Endodermal cell (in vitro differentiated cells): Measurements from ENCODE around the gene GBF1. TPM values are rescaled to one million over a fixed set of nuclear protein-coding genes. Genes with fewer than 3 reads are reported as not detected.
"Not testable (repeated sequence)": the region's sequence is repeated elsewhere in the genome, so short reads cannot be mapped to it uniquely, and the experiment has no call there.

Experiments used
- DNase-seq: peaks from one replicate; pipeline ENCODE4 v3.0.0-alpha.2; 2017
- H3K27ac ChIP-seq: 2 replicates; pipeline ENCODE4 v1.5.1; 2013; ENCODE audit warnings: mild to moderate bottlenecking, low read depth, low read length, moderate library complexity
- H3K27me3 ChIP-seq: 2 replicates; pipeline ENCODE4 v1.6.1; 2013; ENCODE audit warnings: mild to moderate bottlenecking, low read length, moderate library complexity; ENCODE audit not compliant: insufficient read depth, control insufficient read depth, poor library complexity, severe bottlenecking
- H3K36me3 ChIP-seq: 2 replicates; pipeline ENCODE4 v1.7.0; 2013; ENCODE audit warnings: mild to moderate bottlenecking, low read length, moderate library complexity; ENCODE audit not compliant: control insufficient read depth, insufficient read depth
- H3K4me1 ChIP-seq: one replicate; pipeline ENCODE4 v1.7.0; 2013; ENCODE audit warnings: low read length; ENCODE audit not compliant: control insufficient read depth, insufficient read depth
- H3K4me3 ChIP-seq: 2 replicates; pipeline ENCODE4 v1.5.1; 2013; ENCODE audit warnings: mild to moderate bottlenecking, low read length, moderate library complexity
- H3K9ac ChIP-seq: 2 replicates; pipeline ENCODE4 v1.6.1; 2013; ENCODE audit warnings: mild to moderate bottlenecking, low read length, moderate library complexity; ENCODE audit not compliant: poor library complexity, severe bottlenecking; ENCODE audit errors: extremely low read depth
- H3K9me3 ChIP-seq: 2 replicates; pipeline ENCODE4 v1.6.1; 2013; ENCODE audit warnings: mild to moderate bottlenecking, low read length, moderate library complexity; ENCODE audit not compliant: control insufficient read depth
- H3K27ac Mint-ChIP-seq: 2 replicates; pipeline ENCODE4 v1.8.0; 2020; ENCODE audit warnings: mixed read lengths
- H3K27me3 Mint-ChIP-seq: 2 replicates; pipeline ENCODE4 v1.8.0; 2021; ENCODE audit warnings: mild to moderate bottlenecking, mixed read lengths; ENCODE audit not compliant: insufficient read depth
- H3K36me3 Mint-ChIP-seq: 2 replicates; pipeline ENCODE4 v1.8.0; 2020; ENCODE audit warnings: low read depth, mixed read lengths
- H3K4me1 Mint-ChIP-seq: 2 replicates; pipeline ENCODE4 v1.8.0; 2020; ENCODE audit warnings: mixed read lengths
- H3K4me3 Mint-ChIP-seq: 2 replicates; pipeline ENCODE4 v1.8.0; 2020; ENCODE audit warnings: mild to moderate bottlenecking, moderate library complexity, mixed read lengths
- H3K9me3 Mint-ChIP-seq: 2 replicates; pipeline ENCODE4 v1.8.0; 2020; ENCODE audit warnings: mild to moderate bottlenecking, mixed read lengths
- WGBS, 2 experiments: methylation state at CpG; one replicate each; pipeline versions ENCODE4 v1.1.5 to v1.1.7; 2013; ENCODE audit warnings: missing lambda C conversion rate in 2 of 2, mixed read lengths in 1 of 2; ENCODE audit not compliant: insufficient coverage in 1 of 2, insufficient read length in 1 of 2; 5-methylcytosine and 5-hydroxymethylcytosine counted together
- total RNA-seq, 2 donors: library from RNA; stranded (reverse); fragmentation: NEBNext Ultra II Directional in 1 of 2; extraction: Animal tissue kit (Norgen Biotek cat#: 25700) in 1 of 2; gene quantifications; 2 replicates in 1 of 2; 3 replicates in 1 of 2; pipeline ENCODE4 v1.2.1, GENCODE V29; 2021
- TF ChIP-seq, protein P1 (sequence below): fragments of 200-600 bp; sonication (generic); conservative IDR thresholded peaks from 2 replicates; pipeline ENCODE4 v1.5.0; 2021; ENCODE audit warnings: antibody characterized with exemption, mild to moderate bottlenecking

Gene GBF1
- total RNA-seq, 2 donors from 2014 or later: 31.1 to 31.4 TPM

DNA sequence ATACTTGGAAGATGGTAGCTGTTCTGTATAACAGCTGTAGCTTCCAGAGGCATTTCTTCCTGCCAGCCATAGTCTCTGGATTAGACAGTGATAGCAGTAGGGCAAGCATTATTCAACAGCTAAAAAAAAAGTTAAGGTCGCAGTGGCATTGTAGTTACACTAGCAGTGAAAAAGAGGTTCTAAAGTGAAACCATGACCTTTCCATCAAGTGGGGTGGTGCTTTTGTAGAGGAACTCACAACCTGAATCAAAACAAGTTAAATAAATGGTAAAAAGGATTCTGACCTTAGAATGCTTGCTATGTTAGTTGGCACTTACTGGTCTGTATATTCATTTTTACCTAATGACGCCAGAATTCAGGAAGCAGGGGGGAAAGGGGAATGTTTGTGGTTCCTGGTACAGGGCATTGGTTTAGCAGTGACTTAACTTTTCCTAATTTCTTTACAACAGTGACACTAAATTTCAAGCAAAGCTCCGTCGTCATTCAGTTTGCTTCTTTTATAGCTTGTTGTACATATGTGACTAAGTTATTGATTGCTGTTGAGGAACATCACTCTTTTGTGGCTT is 55.0 kb downstream of the GBF1 start:
- peaks cover 22% of the 10 kb centered on the region for H3K36me3 Mint-ChIP-seq

DNA sequence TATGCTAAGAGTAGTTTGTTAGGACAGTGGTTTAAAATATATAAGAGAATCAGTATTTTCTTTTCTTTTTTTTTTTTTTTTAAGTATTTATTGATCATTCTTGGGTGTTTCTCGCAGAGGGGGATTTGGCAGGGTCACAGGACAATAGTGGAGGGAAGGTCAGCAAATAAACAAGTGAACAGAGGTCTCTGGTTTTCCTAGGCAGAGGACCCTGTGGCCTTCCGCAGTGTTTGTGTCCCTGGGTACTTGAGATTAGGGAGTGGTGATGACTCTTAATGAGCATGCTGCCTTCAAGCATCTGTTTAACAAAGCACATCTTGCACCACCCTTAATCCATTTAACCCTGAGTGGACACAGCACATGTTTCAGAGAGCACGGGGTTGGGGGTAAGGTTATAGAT is 55.6 kb downstream of the GBF1 start:
- not testable (repeated sequence) for H3K27ac ChIP-seq, H3K27ac Mint-ChIP-seq, DNase-seq, H3K4me1 ChIP-seq, H3K4me3 Mint-ChIP-seq, H3K4me1 Mint-ChIP-seq, H3K27me3 Mint-ChIP-seq, H3K4me3 ChIP-seq, H3K27me3 ChIP-seq, H3K36me3 ChIP-seq, H3K9ac ChIP-seq
- WGBS, 2 experiments: 85% methylated on average over 1 of the region's 3 CpGs; no CpG with 5 or more reads in 1 of the 2 experiments
- Mint-ChIP-seq H3K9me3 (peaks cover 16% of the 10 kb centered on the region), H3K36me3 (peaks cover 22% of the 10 kb centered on the region)
- H3K9me3 ChIP-seq: peaks cover 21% of the 10 kb centered on the region

More for the DNA sequence above, 55.0 kb downstream of the GBF1 start:
- Mint-ChIP-seq H3K27me3 (no peaks in the 10 kb centered on the region), H3K27ac (no peak overlapping the region), H3K9me3 (peaks cover 16% of the 10 kb centered on the region), H3K4me1 (no peaks in the 10 kb centered on the region), H3K4me3 (no peak overlapping the region)
- TF ChIP-seq, protein P1, sequence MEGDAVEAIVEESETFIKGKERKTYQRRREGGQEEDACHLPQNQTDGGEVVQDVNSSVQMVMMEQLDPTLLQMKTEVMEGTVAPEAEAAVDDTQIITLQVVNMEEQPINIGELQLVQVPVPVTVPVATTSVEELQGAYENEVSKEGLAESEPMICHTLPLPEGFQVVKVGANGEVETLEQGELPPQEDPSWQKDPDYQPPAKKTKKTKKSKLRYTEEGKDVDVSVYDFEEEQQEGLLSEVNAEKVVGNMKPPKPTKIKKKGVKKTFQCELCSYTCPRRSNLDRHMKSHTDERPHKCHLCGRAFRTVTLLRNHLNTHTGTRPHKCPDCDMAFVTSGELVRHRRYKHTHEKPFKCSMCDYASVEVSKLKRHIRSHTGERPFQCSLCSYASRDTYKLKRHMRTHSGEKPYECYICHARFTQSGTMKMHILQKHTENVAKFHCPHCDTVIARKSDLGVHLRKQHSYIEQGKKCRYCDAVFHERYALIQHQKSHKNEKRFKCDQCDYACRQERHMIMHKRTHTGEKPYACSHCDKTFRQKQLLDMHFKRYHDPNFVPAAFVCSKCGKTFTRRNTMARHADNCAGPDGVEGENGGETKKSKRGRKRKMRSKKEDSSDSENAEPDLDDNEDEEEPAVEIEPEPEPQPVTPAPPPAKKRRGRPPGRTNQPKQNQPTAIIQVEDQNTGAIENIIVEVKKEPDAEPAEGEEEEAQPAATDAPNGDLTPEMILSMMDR: no peak
- Histone ChIP-seq H3K4me1 (no peaks in the 10 kb centered on the region), H3K27me3 (no peaks in the 10 kb centered on the region), H3K9me3 (peaks cover 21% of the 10 kb centered on the region), H3K36me3 (peaks cover 5% of the 10 kb centered on the region), H3K9ac (no peak overlapping the region), H3K4me3 (no peak overlapping the region), H3K27ac (no peak overlapping the region)
- DNase-seq: no peak
- 95 to 100% methylated on average over 2 to 4 of the region's 4 CpGs for WGBS, 2 experiments

DNA sequence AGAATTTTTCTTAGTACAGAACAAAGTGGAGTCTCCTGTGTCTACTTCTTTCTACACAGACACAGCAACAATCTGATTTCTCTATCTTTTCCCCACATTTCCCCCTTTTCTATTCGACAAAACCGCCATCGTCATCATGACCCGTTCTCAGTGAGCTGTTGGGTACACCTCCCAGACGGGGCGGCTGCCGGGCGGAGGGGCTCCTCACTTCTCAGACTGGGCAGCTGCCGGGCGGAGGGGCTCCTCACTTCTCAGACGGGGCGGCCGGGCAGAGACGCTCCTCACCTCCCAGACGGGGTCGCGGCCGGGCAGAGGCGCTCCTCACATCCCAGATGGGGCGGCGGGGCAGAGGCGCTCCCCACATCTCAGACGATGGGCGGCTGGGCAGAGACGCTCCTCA is 56.0 kb downstream of the GBF1 start:
- not testable (repeated sequence) for H3K36me3 ChIP-seq, H3K27ac ChIP-seq, H3K9ac ChIP-seq, H3K27me3 Mint-ChIP-seq, H3K4me1 Mint-ChIP-seq, DNase-seq, H3K4me1 ChIP-seq, H3K27me3 ChIP-seq, H3K4me3 Mint-ChIP-seq, H3K27ac Mint-ChIP-seq, H3K4me3 ChIP-seq
- Mint-ChIP-seq H3K36me3 (peaks cover 22% of the 10 kb centered on the region), H3K9me3 (peaks cover 16% of the 10 kb centered on the region)
- H3K9me3 ChIP-seq: peaks cover 21% of the 10 kb centered on the region
- 92 to 97% methylated on average over 6 to 10 of the region's 25 CpGs for WGBS, 2 experiments

DNA sequence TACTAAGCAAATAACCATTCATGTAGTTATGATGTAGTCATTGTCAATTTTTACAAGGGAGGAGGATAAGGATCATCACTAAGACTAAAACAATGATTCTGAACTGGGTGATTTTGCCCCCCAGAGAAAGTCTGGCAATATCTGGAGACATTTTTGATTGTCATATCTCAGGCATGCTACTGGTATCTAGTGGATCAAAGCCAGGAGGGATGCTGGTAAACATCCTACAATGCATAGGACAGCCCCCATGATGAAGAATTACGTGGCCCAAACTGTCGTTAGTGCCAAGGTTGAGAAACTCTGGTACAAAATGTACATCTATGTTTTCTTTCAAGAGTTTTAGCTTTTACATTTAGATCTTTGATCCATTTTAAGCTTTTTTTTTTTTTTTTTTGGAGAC is 57.3 kb downstream of the GBF1 start:
- Mint-ChIP-seq H3K27me3 (no peaks in the 10 kb centered on the region), H3K4me1 (no peaks in the 10 kb centered on the region), H3K27ac (no peak overlapping the region), H3K4me3 (no peak overlapping the region), H3K9me3 (peaks cover 17% of the 10 kb centered on the region), H3K36me3 (peaks cover 29% of the 10 kb centered on the region)
- Histone ChIP-seq H3K27ac (no peak overlapping the region), H3K27me3 (no peaks in the 10 kb centered on the region), H3K9ac (no peak overlapping the region), H3K36me3 (peaks cover 5% of the 10 kb centered on the region), H3K4me3 (peak overlapping the region; percentile 36), H3K9me3 (peaks cover 23% of the 10 kb centered on the region), H3K4me1 (no peaks in the 10 kb centered on the region)
- WGBS, 2 experiments: 90 to 100% methylated on average over 2 of the region's 2 CpGs
- no peak for DNase-seq
- TF ChIP-seq, protein P1: no peak
